ENCODE data around the gene SLC25A29. TPM values are rescaled to one million over a fixed set of nuclear protein-coding genes. Genes with fewer than 3 reads are reported as not detected.

The SLC25A29 gene
- polyA plus RNA-seq, 4 donors = 34.8 to 54.1 (median 45.2) TPM

DNA sequence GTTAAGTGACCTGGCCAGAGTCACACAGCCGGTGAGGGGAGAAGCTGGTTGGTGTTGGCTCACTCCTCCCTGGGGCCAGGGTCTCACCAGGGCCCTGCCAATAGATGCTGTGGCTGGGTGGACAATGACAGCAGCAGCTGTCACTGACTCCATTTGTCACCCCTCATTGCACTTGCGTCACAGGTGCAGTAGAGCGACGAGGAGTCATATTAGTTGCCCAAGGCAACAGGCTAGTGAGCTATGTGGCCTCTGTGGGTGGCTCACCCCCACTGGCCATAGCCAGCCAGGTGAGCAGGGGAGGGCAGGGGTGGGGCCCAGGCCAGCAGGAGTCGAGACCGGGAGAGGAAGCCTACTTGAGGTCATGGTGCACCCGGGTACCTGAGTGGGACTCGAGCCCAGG, 26.6 kb upstream of the SLC25A29 start:
- DNase-seq (ENCODE audit: low read depth in 4 of 4, low spot score in 3 of 4) = no peak

DNA sequence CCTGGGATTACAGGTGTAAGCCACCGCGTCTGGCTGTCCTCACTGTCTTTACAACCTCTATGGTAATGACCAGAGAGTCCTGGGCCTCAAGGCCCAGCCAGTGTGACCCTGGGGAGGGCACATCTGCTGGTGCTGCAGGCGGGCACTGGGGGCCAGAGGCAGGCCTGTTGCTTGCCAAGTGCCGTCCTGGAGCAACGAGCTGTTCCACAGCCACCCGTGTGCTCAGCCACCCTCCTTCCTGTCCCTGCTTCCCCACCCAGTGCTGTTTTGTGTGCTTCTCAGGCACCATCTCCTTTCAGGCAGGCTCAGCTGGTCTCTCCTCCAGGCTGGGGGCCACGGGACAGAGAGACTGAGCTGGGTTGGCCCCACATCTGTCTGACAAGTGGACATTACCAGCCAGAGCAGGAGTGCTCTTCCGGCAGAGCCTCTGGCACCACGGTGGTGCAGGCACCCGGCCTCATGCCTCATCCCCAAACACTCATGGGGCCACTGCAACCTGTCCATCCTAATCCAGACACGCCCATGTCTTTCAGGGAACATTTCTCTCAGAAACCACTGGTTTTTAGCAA, 25.9 kb upstream of the SLC25A29 start:
- DNase-seq (ENCODE audit: low read depth in 4 of 4, low spot score in 3 of 4) = no peak

DNA sequence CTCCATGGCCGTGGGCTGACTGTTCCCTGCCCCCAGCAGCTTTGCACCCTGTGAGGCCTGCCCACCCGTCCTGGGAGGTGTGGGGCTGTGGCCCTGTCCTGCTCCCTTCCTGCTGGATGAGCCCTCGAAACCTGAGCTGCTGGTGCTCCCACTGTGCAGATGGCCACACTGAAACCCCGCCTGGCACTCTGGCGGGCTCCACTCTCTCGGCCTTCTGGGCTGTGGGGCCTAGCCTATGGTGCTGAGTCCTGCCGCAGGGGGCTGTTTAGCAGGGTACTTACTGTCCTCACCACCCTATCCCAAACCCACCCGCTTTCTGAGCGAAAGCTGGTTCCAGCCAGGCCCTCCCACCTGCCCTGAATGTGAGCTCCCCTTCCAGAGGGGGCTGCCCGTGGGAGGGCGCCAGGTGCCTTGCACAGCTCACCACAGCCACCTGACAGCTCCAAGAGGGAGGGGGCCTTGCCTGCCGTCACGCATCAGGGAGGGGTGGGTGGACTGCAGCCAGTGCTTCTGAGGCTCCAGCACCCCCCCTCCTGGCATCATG, 24.2 kb upstream of the SLC25A29 start:
- DNase-seq (ENCODE audit: low read depth in 4 of 4, low spot score in 3 of 4) = no peak

DNA sequence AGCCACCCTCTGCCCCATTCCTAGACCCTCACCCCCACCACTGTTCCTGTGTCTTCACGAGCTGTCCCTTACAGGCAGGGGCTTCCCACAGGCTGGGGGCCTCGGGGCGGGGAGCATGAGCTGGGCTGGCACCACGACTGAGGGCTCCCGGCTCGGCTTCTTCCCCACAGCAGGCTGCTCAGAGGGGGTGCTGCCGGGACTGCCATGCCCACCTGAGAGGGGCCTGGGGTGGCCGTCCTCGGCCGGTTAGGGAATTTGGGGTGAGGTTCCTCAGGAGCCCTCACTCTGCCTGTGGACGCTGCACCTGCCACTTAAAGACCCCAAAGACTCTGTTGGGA, 23.7 kb upstream of the SLC25A29 start:
- no peak for DNase-seq (ENCODE audit: low read depth in 4 of 4, low spot score in 3 of 4)

GRCh38 chr14:100329233-100330006, 23.2 kb upstream of the SLC25A29 start:
- no peak for DNase-seq (ENCODE audit: low read depth in 4 of 4, low spot score in 3 of 4)

DNA sequence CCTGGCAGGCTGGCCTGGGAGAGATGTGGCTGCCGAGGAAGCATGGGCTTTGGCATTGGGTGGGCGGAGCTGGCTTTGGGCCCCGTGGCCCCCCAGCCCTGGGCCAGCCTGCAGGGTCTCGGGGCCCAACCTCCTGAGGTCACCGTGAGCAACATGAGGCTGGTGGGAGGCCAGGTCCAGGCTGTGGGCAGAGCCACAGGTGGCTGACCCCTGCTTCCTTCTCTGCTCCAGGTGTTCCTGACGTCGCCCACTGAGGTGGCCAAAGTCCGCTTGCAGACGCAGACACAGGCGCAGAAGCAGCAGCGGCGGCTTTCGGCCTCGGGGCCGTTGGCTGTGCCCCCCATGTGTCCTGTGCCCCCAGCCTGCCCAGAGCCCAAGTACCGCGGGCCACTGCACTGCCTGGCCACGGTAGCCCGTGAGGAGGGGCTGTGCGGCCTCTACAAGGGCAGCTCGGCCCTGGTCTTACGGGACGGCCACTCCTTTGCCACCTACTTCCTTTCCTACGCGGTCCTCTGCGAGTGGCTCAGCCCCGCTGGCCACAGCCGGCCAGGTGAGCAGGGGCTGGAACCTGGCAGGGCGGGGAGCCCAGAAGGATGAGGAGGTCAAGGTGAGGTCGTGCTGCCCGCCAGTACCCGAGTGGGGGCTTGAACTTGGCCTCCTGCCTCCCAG, 22.4 kb upstream of the SLC25A29 start:
- DNase-seq (ENCODE audit: low read depth in 4 of 4, low spot score in 3 of 4) = no peak

DNA sequence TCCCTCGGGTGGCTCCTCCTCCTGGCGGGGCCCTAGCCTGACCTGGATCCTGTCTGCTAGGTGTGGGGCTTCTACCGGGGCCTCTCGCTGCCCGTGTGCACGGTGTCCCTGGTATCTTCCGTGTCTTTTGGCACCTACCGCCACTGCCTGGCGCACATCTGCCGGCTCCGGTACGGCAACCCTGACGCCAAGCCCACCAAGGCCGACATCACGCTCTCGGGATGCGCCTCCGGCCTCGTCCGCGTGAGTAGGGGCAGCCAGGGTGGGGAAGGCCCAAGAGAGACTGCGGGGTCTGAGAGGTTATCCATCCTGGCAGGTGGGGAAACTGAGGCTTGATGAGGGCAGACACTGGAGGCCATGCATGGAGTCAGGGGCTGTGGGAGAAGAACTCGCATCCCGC, 20.9 kb upstream of the SLC25A29 start:
- DNase-seq (ENCODE audit: low read depth in 4 of 4, low spot score in 3 of 4) = no peak

- no peak for DNase-seq (ENCODE audit: low read depth in 4 of 4, low spot score in 3 of 4)
Measured at GRCh38 chr14:100325958-100326357, 19.7 kb upstream of the SLC25A29 start.

GRCh38 chr14:100325231-100325632, 19.0 kb upstream of the SLC25A29 start:
- no peak for DNase-seq (ENCODE audit: low read depth in 4 of 4, low spot score in 3 of 4)

- DNase-seq (ENCODE audit: low read depth in 4 of 4, low spot score in 3 of 4) = no peak
Measured at GRCh38 chr14:100323942-100324307, 17.7 kb upstream of the SLC25A29 start.

- DNase-seq (ENCODE audit: low read depth in 4 of 4, low spot score in 3 of 4) = no peak
Measured at GRCh38 chr14:100323121-100323941, 17.1 kb upstream of the SLC25A29 start, which contains the start of gene SLC25A47. Gene SLC25A47, plus strand, starts transcription at chr14:100323339. Its CDS starts 76 bp downstream, at chr14:100323415.

DNA sequence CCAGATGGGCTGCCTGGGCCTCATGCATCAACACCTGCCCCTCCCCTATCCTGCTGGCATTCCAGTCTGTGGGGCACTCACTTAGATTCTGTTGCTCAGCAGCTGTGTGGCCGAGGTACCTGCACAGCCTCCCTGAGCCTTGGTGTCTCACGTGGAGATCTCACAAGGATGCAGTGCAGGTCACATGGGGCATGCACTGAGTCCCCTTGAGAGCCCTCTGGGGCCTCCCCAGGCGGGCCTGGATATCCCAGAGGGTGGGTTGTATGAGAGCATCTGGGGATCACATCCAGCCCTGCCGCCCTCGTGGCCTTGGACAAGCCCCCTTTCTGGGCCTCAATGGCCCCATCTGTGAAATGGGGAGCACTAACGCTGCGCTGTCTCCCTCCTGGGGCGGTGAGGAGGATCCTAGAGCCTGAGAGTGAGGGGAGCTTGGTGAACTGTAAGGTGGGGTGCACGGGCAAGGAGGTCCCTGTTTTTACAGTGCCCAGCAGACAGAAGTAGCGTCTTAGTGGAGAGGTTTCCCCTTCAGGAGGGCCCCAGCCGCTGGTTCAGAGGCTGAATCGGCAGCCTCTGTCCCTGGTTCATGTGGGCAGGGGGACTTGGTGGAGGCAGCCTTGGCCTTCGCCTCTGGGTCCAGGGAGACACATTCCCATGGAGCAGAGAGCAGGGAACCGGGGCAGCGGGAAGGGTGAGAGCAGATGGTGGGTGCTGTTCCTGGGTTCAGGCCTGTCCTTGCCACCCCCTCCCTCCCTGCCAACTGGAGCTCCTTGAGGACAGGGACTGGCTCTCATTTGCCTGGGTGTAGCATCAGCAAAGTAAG, 16.1 kb upstream of the SLC25A29 start:
- no peak for DNase-seq (ENCODE audit: low read depth in 4 of 4, low spot score in 3 of 4)

DNA sequence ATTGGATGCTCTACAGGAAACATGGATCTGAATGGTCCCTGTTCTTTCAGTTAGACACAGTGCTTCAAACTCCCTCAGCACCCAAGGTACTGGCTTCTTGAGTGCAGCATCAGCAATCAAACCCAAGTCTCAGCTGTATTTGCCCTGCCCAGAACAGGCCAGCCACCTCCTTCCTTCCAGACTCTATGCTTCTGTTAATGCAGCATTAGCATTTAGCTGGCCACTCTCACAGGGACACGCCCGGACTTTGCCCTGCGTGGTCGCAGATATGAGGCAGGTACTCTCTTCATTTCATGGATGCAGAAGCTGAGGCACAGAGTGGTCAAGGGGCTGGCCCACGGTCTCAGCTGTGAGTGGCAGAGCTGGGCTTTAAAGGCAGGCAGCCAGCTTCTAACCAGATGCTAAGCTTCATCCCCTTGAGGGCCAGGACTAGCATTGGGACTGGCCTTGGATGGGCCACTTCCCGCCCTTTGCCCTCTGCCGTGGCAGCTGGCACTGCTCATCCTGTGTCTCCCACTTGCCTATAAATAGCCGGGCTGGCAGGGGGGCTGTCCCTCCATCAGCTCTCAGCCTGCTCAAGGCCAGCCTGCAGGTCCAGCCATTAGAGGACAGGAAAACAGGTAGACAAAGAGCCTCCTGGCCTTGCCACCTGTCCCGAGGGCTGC, 15.4 kb upstream of the SLC25A29 start:
- DNase-seq (ENCODE audit: low read depth in 4 of 4, low spot score in 3 of 4) = no peak

- DNase-seq (ENCODE audit: low read depth in 4 of 4, low spot score in 3 of 4) = no peak
Measured at GRCh38 chr14:100320157-100320856, 14.1 kb upstream of the SLC25A29 start.

DNA sequence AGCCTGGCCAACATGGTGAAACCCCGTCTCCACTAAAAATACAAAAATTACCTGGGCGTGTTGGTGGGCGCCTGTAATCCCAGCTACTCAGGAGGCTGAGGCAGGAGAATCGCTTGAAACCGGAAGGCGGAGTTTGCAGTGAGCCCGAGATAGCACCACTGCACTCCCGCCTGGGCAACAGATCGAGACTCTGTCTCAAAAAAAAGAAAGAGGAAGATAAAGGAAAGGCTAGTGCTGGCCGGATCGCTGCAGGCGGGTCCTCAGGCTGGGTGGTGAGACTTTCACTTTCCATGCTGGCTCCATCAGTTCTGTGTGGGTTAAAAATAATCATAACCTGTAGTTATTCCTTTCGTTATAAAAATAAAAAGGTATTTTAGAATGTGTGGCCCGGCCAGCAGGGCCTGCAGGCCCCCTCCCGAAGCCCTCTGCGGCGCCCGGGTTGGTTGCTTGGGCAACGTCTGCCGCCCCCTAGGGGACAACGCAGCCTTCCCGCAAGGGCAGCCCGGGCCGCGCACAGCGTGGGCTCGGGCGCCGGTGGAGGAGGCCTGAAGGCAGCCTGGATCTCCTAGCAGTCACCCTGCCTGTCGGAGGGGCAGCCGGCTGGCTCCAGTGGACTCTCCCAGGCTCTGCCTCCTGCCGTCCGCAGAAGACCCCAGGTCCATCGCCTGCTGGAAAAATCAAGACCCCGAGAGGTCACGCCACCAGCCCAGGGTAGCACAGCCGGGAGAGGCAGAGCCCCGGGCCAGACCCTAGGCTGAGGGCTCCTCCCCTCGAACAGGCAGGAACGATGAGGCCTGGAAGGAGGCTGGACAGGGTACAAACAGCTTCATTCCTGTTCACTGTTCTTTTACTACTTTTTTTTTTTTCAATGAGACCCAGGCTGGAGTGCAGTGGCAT, 11.9 kb upstream of the SLC25A29 start:
- no peak for DNase-seq (ENCODE audit: low read depth in 4 of 4, low spot score in 3 of 4)

DNA sequence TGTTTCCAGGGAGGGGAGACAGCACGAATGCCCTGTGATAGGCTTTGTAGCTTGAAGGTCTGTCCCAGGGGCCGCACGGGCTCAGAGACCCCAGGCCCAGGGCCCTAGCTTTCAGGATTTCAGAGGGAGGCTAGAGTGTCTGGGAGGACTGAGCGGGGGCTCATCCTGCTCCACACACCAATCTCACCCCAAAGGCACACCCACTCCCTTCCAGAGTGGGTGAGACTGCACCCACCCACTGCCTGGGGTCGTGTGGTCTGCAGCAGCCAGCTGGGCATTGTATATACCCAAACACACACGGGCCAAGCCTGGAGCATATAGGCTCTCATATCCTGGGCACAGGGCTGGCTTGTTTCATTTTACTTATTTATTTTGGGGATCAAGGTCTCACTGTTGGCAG, 11.1 kb upstream of the SLC25A29 start:
- DNase-seq (ENCODE audit: low read depth in 4 of 4, low spot score in 3 of 4) = no peak

GRCh38 chr14:100314724-100315123, 8.5 kb upstream of the SLC25A29 start:
- no peak for DNase-seq (ENCODE audit: low read depth in 4 of 4, low spot score in 3 of 4)

Measured in right renal pelvis (tissue), 4 donors.